Measurements from ENCODE around the gene C3orf70.

Gene C3orf70

GRCh38 chr3:185152410-185153170 lies at the start of gene C3orf70:
TSS of gene C3orf70 (minus strand) at chr3:185153060. CDS start at chr3:185152823, 237 bp downstream.
- DNase-seq (ENCODE audit: low read depth in 2 of 2), result no peak

GRCh38 chr3:185200639-185201038 lies 47.8 kb upstream of the C3orf70 start:
- DNase-seq (ENCODE audit: low read depth in 2 of 2), result no peak

- DNase-seq (ENCODE audit: low read depth in 2 of 2), result no peak
Measured at GRCh38 chr3:185199671-185200070, 46.8 kb upstream of the C3orf70 start.

GRCh38 chr3:185199206-185199605 lies 46.3 kb upstream of the C3orf70 start:
- no peak for DNase-seq (ENCODE audit: low read depth in 2 of 2)

- DNase-seq (ENCODE audit: low read depth in 2 of 2), result no peak
Measured at GRCh38 chr3:185197068-185197467, 44.2 kb upstream of the C3orf70 start.

- no peak for DNase-seq (ENCODE audit: low read depth in 2 of 2)
Measured at GRCh38 chr3:185195652-185196051, 42.8 kb upstream of the C3orf70 start.

- no peak for DNase-seq (ENCODE audit: low read depth in 2 of 2)
Measured at GRCh38 chr3:185188816-185189215, 36.0 kb upstream of the C3orf70 start.

GRCh38 chr3:185187391-185187790 lies 34.5 kb upstream of the C3orf70 start:
- no peak for DNase-seq (ENCODE audit: low read depth in 2 of 2)

GRCh38 chr3:185176750-185177359 lies 24.0 kb upstream of the C3orf70 start:
- no peak for DNase-seq (ENCODE audit: low read depth in 2 of 2)

GRCh38 chr3:185175370-185175987 lies 22.6 kb upstream of the C3orf70 start:
- no peak for DNase-seq (ENCODE audit: low read depth in 2 of 2)

- DNase-seq (ENCODE audit: low read depth in 2 of 2), result no peak
Measured at GRCh38 chr3:185172086-185173049, 19.5 kb upstream of the C3orf70 start.

GRCh38 chr3:185164428-185165217 lies 11.8 kb upstream of the C3orf70 start:
- no peak for DNase-seq (ENCODE audit: low read depth in 2 of 2)

- DNase-seq (ENCODE audit: low read depth in 2 of 2), result no peak
Measured at GRCh38 chr3:185162634-185163033, 9.8 kb upstream of the C3orf70 start.

- DNase-seq (ENCODE audit: low read depth in 2 of 2), result no peak
Measured at GRCh38 chr3:185161761-185162160, 8.9 kb upstream of the C3orf70 start.

GRCh38 chr3:185157347-185157746 lies 4.5 kb upstream of the C3orf70 start:
- no peak for DNase-seq (ENCODE audit: low read depth in 2 of 2)

GRCh38 chr3:185155678-185156077 lies 2.8 kb upstream of the C3orf70 start:
- DNase-seq (ENCODE audit: low read depth in 2 of 2), result no peak

GRCh38 chr3:185153861-185154629 lies 1.2 kb upstream of the C3orf70 start:
- no peak for DNase-seq (ENCODE audit: low read depth in 2 of 2)

- DNase-seq (ENCODE audit: low read depth in 2 of 2), result no peak
Measured at GRCh38 chr3:185153171-185153771, 411 bp upstream of the C3orf70 start.

- no peak for DNase-seq (ENCODE audit: low read depth in 2 of 2)
Measured at GRCh38 chr3:185151964-185152409, 873 bp downstream of the C3orf70 start.

Data from stimulated activated CD4-positive, alpha-beta T cell treated with anti-CD3 and anti-CD28 coated beads, Interleukin-1b, Interleukin-23, amount 100 ng/mL, for 1 hour (primary cell).